Iris pigment epithelial cell (primary cell): Measurements from ENCODE around the gene BRINP3.
"Not testable (repeated sequence)": the region's sequence is repeated elsewhere in the genome, so short reads cannot be mapped to it uniquely, and the experiment has no call there.

Source experiments
- DNase-seq: peaks from one replicate; pipeline ENCODE4 v3.0.0-alpha.2; 2011; ENCODE audit warnings: low read depth

BRINP3 gene

DNA sequence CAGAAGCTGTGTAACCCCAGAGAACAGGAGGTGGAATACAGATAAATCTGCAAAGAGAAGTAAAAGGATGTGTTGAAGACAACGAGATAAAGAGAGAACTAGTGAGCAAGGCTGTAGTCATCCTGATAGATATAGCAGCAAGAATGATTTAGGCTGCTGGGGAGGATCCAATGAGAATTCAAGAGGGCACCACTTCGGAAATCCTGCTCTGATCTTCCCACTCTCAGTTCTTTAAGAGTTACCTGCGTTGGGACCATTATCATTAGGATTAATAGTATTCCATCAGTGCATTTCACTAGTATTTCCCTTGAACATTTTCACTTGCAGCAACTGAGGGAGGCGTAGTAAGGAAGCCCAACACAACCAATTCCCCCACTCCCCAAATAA lies at the start of gene BRINP3:
BRINP3 (minus strand) TSS at position 103 of the 387 bp plus-strand sequence.
- DNase-seq = no peak

- no peak for DNase-seq
Measured at GRCh38 chr1:190511554-190511953, 33.9 kb upstream of the BRINP3 start.

- DNase-seq = no peak
Measured at GRCh38 chr1:190507357-190507756, 29.7 kb upstream of the BRINP3 start.

DNA sequence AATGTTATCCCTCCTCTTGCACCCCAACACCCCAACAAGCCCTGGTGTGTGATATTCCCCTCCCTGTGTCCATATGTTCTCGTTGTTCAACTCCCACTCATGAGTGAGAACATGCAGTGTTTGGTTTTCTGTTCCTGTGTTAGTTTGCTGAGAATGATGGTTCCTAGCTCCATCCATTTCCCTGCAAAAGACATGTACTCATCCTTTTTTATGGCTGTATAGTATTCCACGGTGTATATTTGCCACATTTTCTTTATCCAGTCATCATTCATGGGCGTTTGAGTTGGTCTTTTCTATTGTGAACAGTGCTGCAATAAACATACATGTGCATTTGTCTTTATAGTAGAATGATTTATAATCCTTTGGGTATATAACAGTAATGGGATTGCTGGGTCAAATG lies 26.9 kb upstream of the BRINP3 start:
- not testable (repeated sequence) for DNase-seq

DNA sequence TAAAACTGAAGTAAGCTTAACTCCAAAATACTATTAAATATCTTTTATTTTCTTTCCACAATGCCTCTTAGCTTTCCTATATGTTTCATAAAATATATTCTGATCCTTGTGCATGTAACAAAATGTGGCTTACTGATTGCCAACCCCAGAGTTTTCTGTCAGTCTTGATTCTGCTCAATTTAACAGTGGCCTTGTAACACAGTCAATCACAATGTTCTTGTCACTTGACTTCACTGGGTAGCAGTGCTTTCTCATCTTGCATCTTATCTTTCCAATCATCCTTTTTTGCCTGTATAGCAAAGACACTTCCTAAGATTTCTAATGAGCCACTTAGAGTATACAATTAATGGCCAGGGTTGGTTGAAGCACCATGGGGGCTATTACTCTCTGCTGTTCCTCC lies 19.9 kb upstream of the BRINP3 start:
- no peak for DNase-seq

DNA sequence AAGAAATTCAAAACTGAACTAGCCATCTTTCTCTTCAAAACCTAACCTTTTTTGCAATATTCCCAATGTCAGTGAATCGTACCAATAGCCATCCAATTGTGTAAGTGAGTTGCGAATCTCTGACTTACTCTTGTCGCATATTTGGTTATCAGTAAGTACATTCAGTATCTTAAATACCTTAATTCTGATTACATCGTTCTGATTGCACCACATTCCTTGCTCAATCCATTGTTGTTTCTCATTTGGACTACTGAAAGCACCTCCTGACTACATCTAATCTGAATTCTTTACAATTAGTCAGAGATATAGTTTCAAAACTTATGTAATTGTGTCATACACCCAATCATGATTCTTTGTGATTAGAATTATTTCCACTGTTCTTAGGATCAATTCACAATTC lies 16.8 kb upstream of the BRINP3 start:
- DNase-seq = no peak

- DNase-seq = no peak
Measured at GRCh38 chr1:190491404-190491803, 13.7 kb upstream of the BRINP3 start.

DNA sequence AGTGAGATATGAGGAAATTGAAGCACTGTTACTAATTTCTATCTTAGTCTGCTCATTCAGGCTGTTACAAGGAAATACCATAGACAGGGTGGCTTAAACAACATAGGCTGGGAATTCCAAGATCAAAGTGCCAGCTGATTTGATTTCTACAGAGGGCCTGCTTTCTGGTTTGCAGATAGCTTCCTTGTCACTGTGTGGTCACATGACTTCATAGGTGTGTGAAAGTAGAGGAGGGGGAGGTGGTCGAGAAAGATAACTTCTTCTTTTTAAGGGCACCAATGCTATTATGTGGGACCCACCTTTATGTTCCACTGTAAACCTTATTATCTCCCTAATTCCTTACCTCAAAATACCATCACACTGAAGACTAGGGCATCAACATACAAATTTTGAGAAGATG lies 6.4 kb upstream of the BRINP3 start:
- DNase-seq = no peak

GRCh38 chr1:190480231-190480630 lies 2.6 kb upstream of the BRINP3 start:
- no peak for DNase-seq

DNA sequence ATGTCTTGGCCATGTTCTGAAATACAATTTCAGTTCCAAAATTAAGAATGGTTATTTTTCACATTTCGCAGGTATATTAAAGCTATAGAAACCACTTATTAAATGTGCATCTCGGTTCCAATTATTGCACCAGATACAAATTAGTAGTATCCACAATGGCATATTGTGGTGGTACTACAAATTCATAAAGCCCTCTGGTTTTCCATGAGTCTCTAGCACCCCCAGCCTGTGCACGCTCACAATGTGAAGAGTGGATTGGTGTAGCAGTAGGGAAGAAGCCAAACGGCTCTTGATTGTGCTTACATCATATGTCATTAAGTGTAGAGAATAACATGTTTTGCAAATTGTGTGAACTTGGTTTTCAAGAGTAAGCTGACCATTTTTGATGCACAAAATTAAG lies 1.9 kb upstream of the BRINP3 start:
- DNase-seq = no peak

DNA sequence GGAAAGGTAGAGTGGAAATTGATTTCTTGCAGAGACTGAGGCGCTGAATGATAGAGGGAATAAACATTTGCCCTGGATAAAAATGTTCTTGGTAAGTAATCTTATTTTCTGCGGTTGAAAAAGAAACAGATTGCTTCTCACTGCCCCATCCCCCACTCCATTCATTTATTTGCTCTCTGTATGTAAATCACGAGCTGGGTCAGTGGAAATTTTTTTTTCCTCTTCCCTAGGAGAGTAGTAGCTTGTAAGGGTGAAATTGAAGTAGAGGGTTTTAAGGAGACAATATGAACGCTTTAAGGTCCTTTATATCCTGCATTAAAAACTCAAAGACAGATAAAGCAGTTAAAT lies 1.4 kb upstream of the BRINP3 start:
- DNase-seq = no peak

DNA sequence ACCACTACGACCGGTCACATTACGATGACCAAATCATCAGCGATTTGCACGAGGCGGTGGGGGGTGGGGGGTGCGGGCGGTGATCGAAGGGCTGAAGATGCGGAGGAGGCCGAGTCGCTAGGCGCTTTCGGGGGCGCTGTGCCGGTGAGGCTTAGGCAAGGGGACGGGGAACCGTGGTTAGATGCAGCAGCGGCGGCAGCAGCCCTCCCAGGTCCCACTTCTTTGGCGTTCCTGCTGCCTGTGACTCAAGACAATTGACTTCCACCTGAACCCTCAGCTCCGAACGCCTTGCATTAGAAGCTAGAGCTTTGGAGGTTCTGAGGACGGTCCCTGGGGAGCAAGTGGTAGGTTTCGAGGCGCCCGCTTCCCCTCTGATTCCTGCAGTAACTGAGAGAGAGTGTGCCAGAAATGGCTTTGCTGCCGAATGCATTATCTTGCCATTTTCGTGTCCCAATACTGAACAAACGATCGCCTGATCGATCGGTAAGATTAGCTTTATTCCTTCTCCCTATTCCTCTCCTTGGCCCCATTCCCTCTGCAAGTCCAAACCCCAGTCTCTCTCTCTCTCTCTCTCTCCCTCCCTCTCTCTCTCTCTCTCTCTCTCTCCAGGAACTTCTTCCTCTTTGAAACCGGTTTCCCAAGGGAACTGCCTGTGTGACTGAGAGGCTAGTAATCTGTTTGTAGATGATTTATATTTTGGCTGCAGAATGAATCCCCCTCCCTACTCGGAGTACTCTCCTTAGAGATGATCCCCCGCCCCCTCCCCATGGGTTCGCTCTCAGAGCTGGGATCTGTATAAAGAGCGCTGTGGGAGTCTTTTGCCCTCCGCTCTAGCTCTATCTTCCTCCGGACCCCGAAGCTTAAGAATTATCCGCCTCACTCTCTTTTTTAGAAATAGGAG lies 735 bp upstream of the BRINP3 start:
- DNase-seq = peak; percentile 12

DNA sequence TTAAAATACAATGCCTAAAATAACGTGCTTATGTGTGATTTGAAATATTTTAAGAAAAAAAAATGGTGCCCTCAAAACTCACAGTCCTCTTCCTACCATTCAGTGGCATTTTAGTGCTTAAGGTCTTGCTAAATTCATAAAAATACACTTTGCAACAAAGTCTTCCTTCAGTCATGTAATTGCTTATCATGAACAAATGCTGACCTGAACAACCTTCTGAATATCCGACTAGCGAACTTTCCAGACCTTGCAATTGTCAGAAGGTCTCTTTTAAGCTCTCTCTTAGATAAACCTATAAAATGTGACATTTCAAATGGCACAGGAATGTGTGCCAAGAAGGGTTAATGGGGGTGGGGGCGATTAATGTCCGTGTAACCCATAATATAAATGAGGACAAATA lies 858 bp downstream of the BRINP3 start:
- no peak for DNase-seq

DNA sequence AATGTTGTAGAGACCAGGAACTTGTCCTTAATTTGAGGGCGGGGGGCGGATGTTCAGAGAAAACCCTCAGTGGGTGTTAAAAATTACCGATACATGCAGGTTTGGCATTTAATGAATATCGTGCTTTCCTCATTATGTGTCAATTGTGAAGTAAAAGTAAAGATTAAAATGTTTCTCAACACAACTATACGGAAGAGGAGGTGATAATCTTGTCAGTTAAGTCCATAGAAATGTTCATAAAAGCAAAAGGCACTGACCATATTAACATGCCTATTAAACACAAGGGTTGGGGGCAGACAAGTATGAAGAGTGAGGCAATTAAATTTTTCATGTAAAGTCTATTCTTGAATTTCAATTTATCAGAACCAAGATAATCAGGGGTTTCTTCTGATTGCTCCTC lies 1.3 kb downstream of the BRINP3 start:
- no peak for DNase-seq

- no peak for DNase-seq
Measured at GRCh38 chr1:190475421-190476141, 2.1 kb downstream of the BRINP3 start.

DNA sequence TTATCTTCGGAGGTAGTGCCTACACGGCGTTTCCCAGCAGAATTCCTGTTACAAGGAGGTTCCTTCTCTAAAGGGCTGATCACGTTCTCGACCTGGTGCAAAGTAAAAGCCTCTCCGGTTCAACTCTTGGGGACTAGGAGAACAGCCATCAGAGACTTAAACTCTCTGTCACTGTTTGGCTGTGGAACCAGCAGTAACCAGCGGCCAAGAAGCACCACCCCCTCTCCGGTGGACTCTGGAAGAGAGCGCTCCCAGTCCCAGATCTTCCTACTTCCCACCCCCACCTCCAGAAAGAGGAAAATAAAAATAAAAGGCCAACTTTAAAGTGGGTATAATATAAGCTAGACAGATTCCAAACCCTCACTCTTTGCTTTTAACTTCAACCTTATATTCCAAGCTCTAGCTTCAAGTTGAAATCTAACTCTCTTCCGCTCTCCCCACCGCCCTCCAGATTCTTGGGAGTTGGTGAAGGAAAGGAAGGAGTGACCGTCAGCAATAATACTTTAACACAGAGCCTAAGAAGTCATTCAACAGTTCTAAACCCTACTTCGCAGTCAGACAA lies 2.9 kb downstream of the BRINP3 start:
- no peak for DNase-seq

- no peak for DNase-seq
Measured at GRCh38 chr1:190474010-190474409, 3.7 kb downstream of the BRINP3 start.

- DNase-seq = no peak
Measured at GRCh38 chr1:190472494-190472893, 5.2 kb downstream of the BRINP3 start.

DNA sequence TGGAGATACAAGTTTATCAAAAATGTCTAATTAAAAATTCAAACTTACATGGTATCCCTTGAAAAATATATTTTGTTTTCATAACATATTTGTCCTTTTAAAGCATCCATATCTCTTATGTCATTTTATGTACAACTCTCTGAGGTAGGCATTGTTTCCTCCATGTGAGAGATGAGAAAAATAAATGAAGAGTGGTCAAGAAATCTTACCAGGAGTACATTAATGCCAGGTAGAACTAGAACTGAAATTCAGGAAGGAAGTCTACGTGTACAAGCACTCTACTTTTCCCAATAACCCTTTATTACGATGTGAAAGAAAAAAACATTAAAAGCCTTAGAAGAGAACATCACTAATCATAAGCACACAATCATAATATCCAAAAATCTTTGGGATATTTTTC lies 5.6 kb downstream of the BRINP3 start:
- no peak for DNase-seq

GRCh38 chr1:190464690-190465089 lies 13.0 kb downstream of the BRINP3 start:
- no peak for DNase-seq

DNA sequence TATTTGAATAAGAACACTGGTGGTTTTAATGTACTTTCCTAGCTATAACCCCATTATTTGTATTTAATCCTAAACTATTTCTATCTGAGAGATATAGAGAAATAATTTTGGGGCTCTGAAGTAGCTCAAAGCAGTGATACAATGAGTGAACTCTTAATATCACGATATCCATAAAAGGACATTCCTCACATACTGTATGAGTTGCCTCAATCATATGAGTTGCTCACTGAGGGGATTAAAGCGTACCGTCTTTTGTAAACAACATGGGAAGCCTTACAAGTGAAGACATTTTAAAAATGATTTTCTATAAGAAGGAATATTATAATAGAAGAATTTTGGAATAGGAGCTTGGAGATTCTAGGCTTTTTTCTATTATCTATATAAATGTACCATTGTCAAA lies 21.5 kb downstream of the BRINP3 start:
- DNase-seq = peak; percentile 28

GRCh38 chr1:190455631-190456030 lies 22.0 kb downstream of the BRINP3 start:
- no peak for DNase-seq

- DNase-seq = no peak
Measured at GRCh38 chr1:190453550-190453949, 24.1 kb downstream of the BRINP3 start.
